NK-92 (cell line): ENCODE results near the gene DBR1.

Source experiments
- DNase-seq: peaks from one replicate; lab custom pipeline; 2025; ENCODE audit not compliant: unreplicated experiment; lab: John Stamatoyannopoulos, UW

DBR1 gene

GRCh38 chr3:138174421-138175131 is at the start of gene DBR1:
TSS of gene DBR1 (minus strand) at chr3:138174921. CDS start at chr3:138174795, 126 bp downstream.
- DNase-seq, result no peak

GRCh38 chr3:138222942-138223287 is 48.2 kb upstream of the DBR1 start:
- DNase-seq, result no peak

- no peak for DNase-seq
These were observed 47.6 kb upstream of the DBR1 start for GRCh38 chr3:138222131-138222941.

GRCh38 chr3:138220788-138221187 is 46.1 kb upstream of the DBR1 start:
- no peak for DNase-seq

- no peak for DNase-seq
These were observed 45.5 kb upstream of the DBR1 start for GRCh38 chr3:138220242-138220641.

- DNase-seq, result no peak
These were observed 44.5 kb upstream of the DBR1 start for GRCh38 chr3:138219255-138219654.

- DNase-seq, result no peak
These were observed 38.8 kb upstream of the DBR1 start for GRCh38 chr3:138213398-138214085.

- no peak for DNase-seq
These were observed 35.8 kb upstream of the DBR1 start for GRCh38 chr3:138210528-138210927.

GRCh38 chr3:138206196-138206595 is 31.5 kb upstream of the DBR1 start:
- no peak for DNase-seq

- no peak for DNase-seq
These were observed 30.8 kb upstream of the DBR1 start for GRCh38 chr3:138205527-138205926.

- no peak for DNase-seq
These were observed 29.2 kb upstream of the DBR1 start for GRCh38 chr3:138203938-138204337.

GRCh38 chr3:138202945-138203701 is 28.4 kb upstream of the DBR1 start:
- no peak for DNase-seq

GRCh38 chr3:138200424-138200823 is 25.7 kb upstream of the DBR1 start:
- no peak for DNase-seq

- DNase-seq, result no peak
These were observed 25.1 kb upstream of the DBR1 start for GRCh38 chr3:138199851-138200250.

- no peak for DNase-seq
These were observed 22.8 kb upstream of the DBR1 start for GRCh38 chr3:138197524-138197923.

- no peak for DNase-seq
These were observed 22.3 kb upstream of the DBR1 start for GRCh38 chr3:138197058-138197457.

GRCh38 chr3:138196023-138196422 is 21.3 kb upstream of the DBR1 start:
- no peak for DNase-seq

- no peak for DNase-seq
These were observed 20.8 kb upstream of the DBR1 start for GRCh38 chr3:138195481-138195880.

- DNase-seq, result no peak
These were observed 13.5 kb upstream of the DBR1 start for GRCh38 chr3:138188013-138188730.

- peak; percentile 15 for DNase-seq
These were observed 12.7 kb upstream of the DBR1 start, which contains the start of gene ARMC8 for GRCh38 chr3:138187296-138188012. TSS of gene ARMC8 (plus strand) at chr3:138187301. CDS start at chr3:138187555, 254 bp downstream.
